GM12892 (cell line): ENCODE measurements around the gene LIFR.

ENCODE experiments used
- POLR2A ChIP-seq: IDR thresholded peaks from 2 replicates; pipeline ENCODE4 v1.6.1; 2011; ENCODE audit warnings: low read depth, low read length, control low read depth
- POLR2AphosphoS5 ChIP-seq: IDR thresholded peaks from 2 replicates; pipeline ENCODE4 v1.6.1; 2011; ENCODE audit warnings: low read depth, low read length, control low read depth
- TAF1 ChIP-seq: IDR thresholded peaks from 2 replicates; pipeline ENCODE4 v1.6.1; 2011; ENCODE audit warnings: low read depth, mild to moderate bottlenecking, control low read depth, low read length, borderline replicate concordance

- TF ChIP-seq POLR2A (no peak), POLR2AphosphoS5 (no peak), TAF1 (no peak)
Measured at GRCh38 chr5:38533286-38534155, 22.9 kb downstream of the LIFR start.
